ENCODE measurements around the gene EPB41L1. TPM values are rescaled to one million over a fixed set of nuclear protein-coding genes. Genes with fewer than 3 reads are reported as not detected.

The EPB41L1 gene
- total RNA-seq, 1 experiment from 2014 or later, result 42.1 TPM

DNA sequence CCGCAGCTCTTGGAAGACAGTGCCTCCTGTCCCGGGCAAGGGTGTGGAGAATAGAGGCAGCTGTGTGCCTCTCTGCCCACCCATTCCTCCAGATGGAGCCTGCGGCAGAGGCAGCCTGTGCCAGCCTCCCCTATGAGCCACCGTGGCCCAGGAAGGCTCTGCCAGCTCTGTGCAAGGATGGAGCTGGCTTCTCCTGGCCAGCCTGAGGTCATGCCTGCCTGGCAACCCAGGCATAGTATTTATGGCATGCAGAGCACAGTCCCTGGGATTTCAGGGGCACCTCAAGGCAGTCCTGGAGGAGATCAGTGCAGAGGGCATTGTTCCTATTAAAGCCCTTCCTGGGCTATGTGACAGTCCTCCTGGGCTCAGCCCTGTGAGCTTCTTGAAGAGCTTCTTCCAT lies 1.5 kb downstream of the EPB41L1 start:
- TF ChIP-seq CEBPB (IDR thresholded peaks at IDR 0.05; ENCODE audit: low read depth) (no peak), RAD21 (IDR thresholded peaks at IDR 0.05; ENCODE audit: low read depth) (no peak), ZBTB33 (IDR thresholded peaks at IDR 0.05; ENCODE audit: extremely low read depth, insufficient replicate concordance, low read length) (no peak), EGR1 (IDR thresholded peaks at IDR 0.05; ENCODE audit: low read depth) (no peak), POLR2AphosphoS5 (IDR thresholded peaks at IDR 0.05; ENCODE audit: low read depth, low read length) (no peak), ZNF274 (IDR thresholded peaks at IDR 0.05; ENCODE audit: low read depth, low read length) (no peak)
- Histone ChIP-seq H3K4me3 (replicated peaks in 1 of 2; ENCODE audit: low read depth in 1 of 2, low read length in 2 of 2) (no peak overlapping the region), H3K27me3 (ENCODE audit: insufficient read depth, low read length) (no peaks in the 10 kb centered on the region), H3K9me2 (ENCODE audit: insufficient read depth) (no peaks in the 10 kb centered on the region), H3K27ac (ENCODE audit: low read depth, low read length) (no peak overlapping the region), H3K79me2 (ENCODE audit: insufficient read depth, low read length) (no peaks in the 10 kb centered on the region), H3K9me3 (ENCODE audit: control insufficient read depth in 1 of 2, insufficient read depth in 1 of 2, low read depth in 1 of 2, low read length in 2 of 2) (no peaks in the 10 kb centered on the region), H4K20me1 (ENCODE audit: insufficient read depth) (no peaks in the 10 kb centered on the region), H3K4me1 (ENCODE audit: control insufficient read depth in 1 of 2, insufficient read depth in 2 of 2, low read length in 2 of 2) (peaks cover 14 to 27% of the 10 kb centered on the region in 2 experiments), H3K36me3 (ENCODE audit: control insufficient read depth in 1 of 2, insufficient read depth in 2 of 2, low read length in 2 of 2) (no peaks in the 10 kb centered on the region), H3K9ac (ENCODE audit: low read length) (no peak overlapping the region), H3K4me2 (ENCODE audit: low read length) (no peak overlapping the region), H2AFZ (ENCODE audit: low read depth, low read length, poor library complexity, severe bottlenecking) (no peak overlapping the region)
- ChIA-PET RAD21 (ENCODE audit: low non-redundant PET in 1 of 2, low total read pairs in 2 of 2, uncharacterized antibody in 2 of 2, unreplicated experiment in 2 of 2) (interaction anchor here in 1 of 2 experiments (2.2 kb wide), 1 partner anchor 44 kb away, joined by 10 read pairs; no protein-coding TSS in a partner anchor), POLR2A (no interaction called here), CTCF (interaction anchor here (0.6 to 2.2 kb wide), 13 partner anchors 10 to 517 kb away, joined by 3 to 16 read pairs (median 5); partner anchors contain the start of gene SCAND1)
- no peak for ATAC-seq
- no TSS peak for BruUV-seq (replicated peaks)
- intact Hi-C loops (cut with micrococcal nuclease), result loop anchor here (1.0 kb wide), 3 partner anchors 43 to 283 kb away; no protein-coding TSS in a partner anchor
- DNase-seq (ENCODE audit: low read depth, low spot score), result no peak

- ChIA-PET POLR2A (no interaction called here), RAD21 (ENCODE audit: low non-redundant PET in 1 of 2, low total read pairs in 2 of 2, uncharacterized antibody in 2 of 2, unreplicated experiment in 2 of 2) (interaction anchor here in 1 of 2 experiments (2.2 kb wide), 1 partner anchor 42 kb away, joined by 10 read pairs; no protein-coding TSS in a partner anchor), CTCF (interaction anchor here (0.8 to 1.8 kb wide), 2 partner anchors 42 to 165 kb away, joined by 3 to 6 read pairs; no protein-coding TSS in a partner anchor)
- H3K4me1 ChIP-seq (ENCODE audit: control insufficient read depth in 1 of 2, insufficient read depth in 2 of 2, low read length in 2 of 2), result peaks cover 14 to 27% of the 10 kb centered on the region in 2 experiments
- no peaks in the 10 kb centered on the region for H3K9me2 ChIP-seq (ENCODE audit: insufficient read depth)
- H3K27ac ChIP-seq (ENCODE audit: low read depth, low read length), result no peak overlapping the region
- no peaks in the 10 kb centered on the region for H4K20me1 ChIP-seq (ENCODE audit: insufficient read depth)
- H3K27me3 ChIP-seq (ENCODE audit: insufficient read depth, low read length), result no peaks in the 10 kb centered on the region
- H2AFZ ChIP-seq (ENCODE audit: low read depth, low read length, poor library complexity, severe bottlenecking), result no peak overlapping the region
- H3K9ac ChIP-seq (ENCODE audit: low read length), result no peak overlapping the region
- no TSS peak for BruUV-seq (replicated peaks)
- TF ChIP-seq, protein P1, sequence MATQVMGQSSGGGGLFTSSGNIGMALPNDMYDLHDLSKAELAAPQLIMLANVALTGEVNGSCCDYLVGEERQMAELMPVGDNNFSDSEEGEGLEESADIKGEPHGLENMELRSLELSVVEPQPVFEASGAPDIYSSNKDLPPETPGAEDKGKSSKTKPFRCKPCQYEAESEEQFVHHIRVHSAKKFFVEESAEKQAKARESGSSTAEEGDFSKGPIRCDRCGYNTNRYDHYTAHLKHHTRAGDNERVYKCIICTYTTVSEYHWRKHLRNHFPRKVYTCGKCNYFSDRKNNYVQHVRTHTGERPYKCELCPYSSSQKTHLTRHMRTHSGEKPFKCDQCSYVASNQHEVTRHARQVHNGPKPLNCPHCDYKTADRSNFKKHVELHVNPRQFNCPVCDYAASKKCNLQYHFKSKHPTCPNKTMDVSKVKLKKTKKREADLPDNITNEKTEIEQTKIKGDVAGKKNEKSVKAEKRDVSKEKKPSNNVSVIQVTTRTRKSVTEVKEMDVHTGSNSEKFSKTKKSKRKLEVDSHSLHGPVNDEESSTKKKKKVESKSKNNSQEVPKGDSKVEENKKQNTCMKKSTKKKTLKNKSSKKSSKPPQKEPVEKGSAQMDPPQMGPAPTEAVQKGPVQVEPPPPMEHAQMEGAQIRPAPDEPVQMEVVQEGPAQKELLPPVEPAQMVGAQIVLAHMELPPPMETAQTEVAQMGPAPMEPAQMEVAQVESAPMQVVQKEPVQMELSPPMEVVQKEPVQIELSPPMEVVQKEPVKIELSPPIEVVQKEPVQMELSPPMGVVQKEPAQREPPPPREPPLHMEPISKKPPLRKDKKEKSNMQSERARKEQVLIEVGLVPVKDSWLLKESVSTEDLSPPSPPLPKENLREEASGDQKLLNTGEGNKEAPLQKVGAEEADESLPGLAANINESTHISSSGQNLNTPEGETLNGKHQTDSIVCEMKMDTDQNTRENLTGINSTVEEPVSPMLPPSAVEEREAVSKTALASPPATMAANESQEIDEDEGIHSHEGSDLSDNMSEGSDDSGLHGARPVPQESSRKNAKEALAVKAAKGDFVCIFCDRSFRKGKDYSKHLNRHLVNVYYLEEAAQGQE (IDR thresholded peaks at IDR 0.05; ENCODE audit: low read depth), result no peak
- TF ChIP-seq CBX3 (IDR thresholded peaks at IDR 0.05; ENCODE audit: low read depth) (no peak), ATF3 (IDR thresholded peaks at IDR 0.05) (no peak), TCF7L2 (IDR thresholded peaks at IDR 0.05; ENCODE audit: borderline replicate concordance, extremely low read depth, insufficient read depth, insufficient read length) (no peak), JUND (IDR thresholded peaks at IDR 0.05) (no peak), ELF1 (IDR thresholded peaks at IDR 0.05; ENCODE audit: borderline replicate concordance, low read depth) (no peak), CEBPB (IDR thresholded peaks at IDR 0.05; ENCODE audit: low read depth) (no peak), ZNF274 (IDR thresholded peaks at IDR 0.05; ENCODE audit: low read depth, low read length) (no peak), SIN3A (IDR thresholded peaks at IDR 0.05; ENCODE audit: low read depth) (no peak)
- no peak overlapping the region for H3K4me2 ChIP-seq (ENCODE audit: low read length)
- DNase-seq (ENCODE audit: low read depth, low spot score) (no peak), ATAC-seq (no peak)
- no peaks in the 10 kb centered on the region for H3K36me3 ChIP-seq (ENCODE audit: control insufficient read depth in 1 of 2, insufficient read depth in 2 of 2, low read length in 2 of 2)
- H3K4me3 ChIP-seq (replicated peaks in 1 of 2; ENCODE audit: low read depth in 1 of 2, low read length in 2 of 2), result no peak overlapping the region
- intact Hi-C loops (cut with micrococcal nuclease), result no loop called here
- no peaks in the 10 kb centered on the region for H3K9me3 ChIP-seq (ENCODE audit: control insufficient read depth in 1 of 2, insufficient read depth in 1 of 2, low read depth in 1 of 2, low read length in 2 of 2)
- H3K79me2 ChIP-seq (ENCODE audit: insufficient read depth, low read length), result no peaks in the 10 kb centered on the region
Measured at GRCh38 chr20:36157610-36158009, 3.1 kb downstream of the EPB41L1 start.
